GM18867 (cell line): ENCODE data around the gene ROBO1.
"Not testable (repeated sequence)": the region's sequence is repeated elsewhere in the genome, so short reads cannot be mapped to it uniquely, and the experiment has no call there.

Experiments used
- ATAC-seq: cut with Tn5 transposase; IDR thresholded peaks from one replicate; pipeline ENCODE4 v1.9.1; 2021; ENCODE audit warnings: mild to moderate bottlenecking, moderate library complexity; ENCODE audit not compliant: unreplicated experiment

Gene ROBO1

GRCh38 chr3:79178471-79179180 lies 589.2 kb downstream of the ROBO1 start:
- ATAC-seq, result no peak

GRCh38 chr3:79175870-79176269 lies 591.9 kb downstream of the ROBO1 start:
- no peak for ATAC-seq

GRCh38 chr3:79173259-79173658 lies 594.5 kb downstream of the ROBO1 start:
- not testable (repeated sequence) for ATAC-seq

GRCh38 chr3:79172241-79172640 lies 595.6 kb downstream of the ROBO1 start:
- no peak for ATAC-seq

- no peak for ATAC-seq
Measured at GRCh38 chr3:79170021-79170420, 597.8 kb downstream of the ROBO1 start.

- no peak for ATAC-seq
Measured at GRCh38 chr3:79167651-79168416, 600.0 kb downstream of the ROBO1 start.

- ATAC-seq, result no peak
Measured at GRCh38 chr3:79162653-79163052, 605.1 kb downstream of the ROBO1 start.

GRCh38 chr3:79161941-79162340 lies 605.9 kb downstream of the ROBO1 start:
- no peak for ATAC-seq

- no peak for ATAC-seq
Measured at GRCh38 chr3:79160421-79160820, 607.4 kb downstream of the ROBO1 start.

GRCh38 chr3:79159736-79160135 lies 608.1 kb downstream of the ROBO1 start:
- ATAC-seq, result no peak

- ATAC-seq, result no peak
Measured at GRCh38 chr3:79157191-79157590, 610.6 kb downstream of the ROBO1 start.

GRCh38 chr3:79154865-79155264 lies 612.9 kb downstream of the ROBO1 start:
- ATAC-seq, result no peak

- no peak for ATAC-seq
Measured at GRCh38 chr3:79148786-79149185, 619.0 kb downstream of the ROBO1 start.

- ATAC-seq, result no peak
Measured at GRCh38 chr3:79146024-79146423, 621.8 kb downstream of the ROBO1 start.

- no peak for ATAC-seq
Measured at GRCh38 chr3:79140708-79141107, 627.1 kb downstream of the ROBO1 start.

- no peak for ATAC-seq
Measured at GRCh38 chr3:79139395-79140068, 628.3 kb downstream of the ROBO1 start.

GRCh38 chr3:79125313-79125984 lies 642.3 kb downstream of the ROBO1 start:
- no peak for ATAC-seq

- no peak for ATAC-seq
Measured at GRCh38 chr3:79115458-79115857, 652.3 kb downstream of the ROBO1 start.

- ATAC-seq, result no peak
Measured at GRCh38 chr3:79113876-79114275, 653.9 kb downstream of the ROBO1 start.

- no peak for ATAC-seq
Measured at GRCh38 chr3:79111375-79112052, 656.3 kb downstream of the ROBO1 start.

GRCh38 chr3:79109754-79110153 lies 658.0 kb downstream of the ROBO1 start:
- no peak for ATAC-seq
